ENCODE data around the gene CLMP. TPM values are rescaled to one million over a fixed set of nuclear protein-coding genes. Genes with fewer than 3 reads are reported as not detected.
"Not testable (repeated sequence)": the region's sequence is repeated elsewhere in the genome, so short reads cannot be mapped to it uniquely, and the experiment has no call there.

CLMP gene
- total RNA-seq, 1 experiment from 2014 or later: not detected

- CTCF ChIA-PET: no interaction called here
- no peaks in the 10 kb centered on the region for H3K4me1 Mint-ChIP-seq (ENCODE audit: low read depth, unreplicated experiment)
- peaks cover 29% of the 10 kb centered on the region for H3K27me3 Mint-ChIP-seq (ENCODE audit: unreplicated experiment)
- TF ChIP-seq CTCF (IDR thresholded peaks at IDR 0.05; ENCODE audit: unreplicated experiment): no peak
- no peak for DNase-seq
- H3K36me3 Mint-ChIP-seq (ENCODE audit: insufficient read depth, unreplicated experiment): no peaks in the 10 kb centered on the region
- no peak overlapping the region for H3K4me3 Mint-ChIP-seq (ENCODE audit: low read depth, unreplicated experiment)
- no peak overlapping the region for H3K27ac Mint-ChIP-seq (ENCODE audit: unreplicated experiment)
- intact Hi-C loops (cut with micrococcal nuclease; ENCODE audit: unreplicated experiment): no loop called here
- no TSS peak for BruUV-seq (replicated peaks)
- H3K9me3 Mint-ChIP-seq (ENCODE audit: low read depth, unreplicated experiment): no peaks in the 10 kb centered on the region
These were observed 96.1 kb downstream of the CLMP start for GRCh38 chr11:123098990-123099389.

GRCh38 chr11:123093739-123094138 lies 101.3 kb downstream of the CLMP start:
- peaks cover 10% of the 10 kb centered on the region for H3K27me3 Mint-ChIP-seq (ENCODE audit: unreplicated experiment)

GRCh38 chr11:123091506-123091905 lies 103.5 kb downstream of the CLMP start:
- CTCF ChIA-PET: no interaction called here
- BruUV-seq (replicated peaks): no TSS peak
- intact Hi-C loops (cut with micrococcal nuclease; ENCODE audit: unreplicated experiment): no loop called here
- Mint-ChIP-seq H3K9me3 (ENCODE audit: low read depth, unreplicated experiment) (no peaks in the 10 kb centered on the region), H3K4me1 (ENCODE audit: low read depth, unreplicated experiment) (no peaks in the 10 kb centered on the region), H3K27me3 (ENCODE audit: unreplicated experiment) (no peaks in the 10 kb centered on the region), H3K36me3 (ENCODE audit: insufficient read depth, unreplicated experiment) (no peaks in the 10 kb centered on the region), H3K27ac (ENCODE audit: unreplicated experiment) (no peak overlapping the region), H3K4me3 (ENCODE audit: low read depth, unreplicated experiment) (no peak overlapping the region)
- no peak for TF ChIP-seq CTCF (IDR thresholded peaks at IDR 0.05; ENCODE audit: unreplicated experiment)
- DNase-seq: no peak

More at GRCh38 chr11:123093739-123094138, 101.3 kb downstream of the CLMP start:
- no peak for DNase-seq
- no peak overlapping the region for H3K4me3 Mint-ChIP-seq (ENCODE audit: low read depth, unreplicated experiment)
- no peaks in the 10 kb centered on the region for H3K9me3 Mint-ChIP-seq (ENCODE audit: low read depth, unreplicated experiment)
- TF ChIP-seq CTCF (IDR thresholded peaks at IDR 0.05; ENCODE audit: unreplicated experiment): no peak
- no TSS peak for BruUV-seq (replicated peaks)
- intact Hi-C loops (cut with micrococcal nuclease; ENCODE audit: unreplicated experiment): no loop called here
- no peaks in the 10 kb centered on the region for H3K36me3 Mint-ChIP-seq (ENCODE audit: insufficient read depth, unreplicated experiment)
- H3K27ac Mint-ChIP-seq (ENCODE audit: unreplicated experiment): no peak overlapping the region
- CTCF ChIA-PET: no interaction called here
- no peaks in the 10 kb centered on the region for H3K4me1 Mint-ChIP-seq (ENCODE audit: low read depth, unreplicated experiment)

GRCh38 chr11:123090168-123090567 lies 104.9 kb downstream of the CLMP start:
- BruUV-seq (replicated peaks); H3K36me3 Mint-ChIP-seq (ENCODE audit: insufficient read depth, unreplicated experiment); H3K4me3 Mint-ChIP-seq (ENCODE audit: low read depth, unreplicated experiment); CTCF ChIA-PET; H3K9me3 Mint-ChIP-seq (ENCODE audit: low read depth, unreplicated experiment); DNase-seq; H3K27me3 Mint-ChIP-seq (ENCODE audit: unreplicated experiment); H3K4me1 Mint-ChIP-seq (ENCODE audit: low read depth, unreplicated experiment); intact Hi-C loops (cut with micrococcal nuclease; ENCODE audit: unreplicated experiment); H3K27ac Mint-ChIP-seq (ENCODE audit: unreplicated experiment): not testable (repeated sequence)

- intact Hi-C loops (cut with micrococcal nuclease; ENCODE audit: unreplicated experiment); H3K36me3 Mint-ChIP-seq (ENCODE audit: insufficient read depth, unreplicated experiment); H3K27me3 Mint-ChIP-seq (ENCODE audit: unreplicated experiment); H3K4me1 Mint-ChIP-seq (ENCODE audit: low read depth, unreplicated experiment); H3K4me3 Mint-ChIP-seq (ENCODE audit: low read depth, unreplicated experiment); DNase-seq; CTCF ChIA-PET; BruUV-seq (replicated peaks); H3K27ac Mint-ChIP-seq (ENCODE audit: unreplicated experiment); H3K9me3 Mint-ChIP-seq (ENCODE audit: low read depth, unreplicated experiment): not testable (repeated sequence)
These were observed 106.2 kb downstream of the CLMP start for GRCh38 chr11:123088896-123089295.

- H3K9me3 Mint-ChIP-seq (ENCODE audit: low read depth, unreplicated experiment); intact Hi-C loops (cut with micrococcal nuclease; ENCODE audit: unreplicated experiment): not testable (repeated sequence)
These were observed 107.4 kb downstream of the CLMP start for GRCh38 chr11:123087657-123088056.

More at GRCh38 chr11:123087657-123088056, 107.4 kb downstream of the CLMP start:
- CTCF ChIA-PET; H3K4me3 Mint-ChIP-seq (ENCODE audit: low read depth, unreplicated experiment); DNase-seq; BruUV-seq (replicated peaks); H3K27me3 Mint-ChIP-seq (ENCODE audit: unreplicated experiment); H3K36me3 Mint-ChIP-seq (ENCODE audit: insufficient read depth, unreplicated experiment); H3K27ac Mint-ChIP-seq (ENCODE audit: unreplicated experiment); H3K4me1 Mint-ChIP-seq (ENCODE audit: low read depth, unreplicated experiment): not testable (repeated sequence)

Data from Calu3 (cell line).